DOHH2 (cell line): ENCODE data around the gene HIGD2A.
"Not testable (repeated sequence)": the region's sequence is repeated elsewhere in the genome, so short reads cannot be mapped to it uniquely, and the experiment has no call there.

Source experiments
- EZH2phosphoT487 ChIP-seq: fragments of 200-600 bp; sonication (generic); IDR thresholded peaks from 2 replicates; pipeline ENCODE4 v1.6.1; 2017; ENCODE audit warnings: borderline replicate concordance, mild to moderate bottlenecking, antibody characterized with exemption, low read length, moderate library complexity, mixed read lengths
- TF ChIP-seq, protein P1 (sequence below): fragments of 200-600 bp; sonication (generic); IDR thresholded peaks from one replicate; pipeline ENCODE4 v1.5.1; 2014; ENCODE audit warnings: antibody characterized with exemption, mild to moderate bottlenecking, low read depth, low read length; ENCODE audit not compliant: poor library complexity, severe bottlenecking

GRCh38 chr5:176408252-176408573 lies 19.7 kb downstream of the HIGD2A start:
- TF ChIP-seq, protein P1, sequence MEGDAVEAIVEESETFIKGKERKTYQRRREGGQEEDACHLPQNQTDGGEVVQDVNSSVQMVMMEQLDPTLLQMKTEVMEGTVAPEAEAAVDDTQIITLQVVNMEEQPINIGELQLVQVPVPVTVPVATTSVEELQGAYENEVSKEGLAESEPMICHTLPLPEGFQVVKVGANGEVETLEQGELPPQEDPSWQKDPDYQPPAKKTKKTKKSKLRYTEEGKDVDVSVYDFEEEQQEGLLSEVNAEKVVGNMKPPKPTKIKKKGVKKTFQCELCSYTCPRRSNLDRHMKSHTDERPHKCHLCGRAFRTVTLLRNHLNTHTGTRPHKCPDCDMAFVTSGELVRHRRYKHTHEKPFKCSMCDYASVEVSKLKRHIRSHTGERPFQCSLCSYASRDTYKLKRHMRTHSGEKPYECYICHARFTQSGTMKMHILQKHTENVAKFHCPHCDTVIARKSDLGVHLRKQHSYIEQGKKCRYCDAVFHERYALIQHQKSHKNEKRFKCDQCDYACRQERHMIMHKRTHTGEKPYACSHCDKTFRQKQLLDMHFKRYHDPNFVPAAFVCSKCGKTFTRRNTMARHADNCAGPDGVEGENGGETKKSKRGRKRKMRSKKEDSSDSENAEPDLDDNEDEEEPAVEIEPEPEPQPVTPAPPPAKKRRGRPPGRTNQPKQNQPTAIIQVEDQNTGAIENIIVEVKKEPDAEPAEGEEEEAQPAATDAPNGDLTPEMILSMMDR = not testable (repeated sequence)
- TF ChIP-seq EZH2phosphoT487 = not testable (repeated sequence)
